VCaP (cell line): Measurements from ENCODE around the gene ACBD6.

ENCODE experiments used
- H3K27ac ChIP-seq: fragments of 450-650 bp; 2 replicates; pipeline ENCODE4 v1.5.1; 2017
- TF ChIP-seq, protein P1 (sequence below): fragments of 450-650 bp; conservative IDR thresholded peaks from 2 replicates; pipeline ENCODE4 v1.5.1; 2017; ENCODE audit warnings: mild to moderate bottlenecking, moderate library complexity

The ACBD6 gene

DNA sequence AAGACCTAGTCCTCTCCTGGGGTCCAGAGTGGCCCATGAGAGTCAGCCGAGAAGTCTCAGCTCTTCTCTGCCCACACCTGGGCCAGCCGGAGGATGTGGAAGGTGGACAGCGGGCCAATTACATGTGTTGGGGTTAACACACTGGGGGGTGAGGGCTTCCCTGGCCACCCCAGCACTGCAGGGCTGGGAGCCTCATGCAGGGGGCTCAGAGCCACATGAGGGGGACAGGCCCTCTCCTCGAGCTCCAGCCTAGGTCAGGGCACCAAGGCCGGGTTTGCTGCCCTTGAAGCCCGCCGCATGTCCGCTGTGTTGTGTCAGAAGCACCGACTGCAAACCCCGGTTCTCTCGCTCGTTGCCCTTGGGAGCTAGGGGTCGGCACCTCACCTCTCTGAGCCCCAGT is 241.8 kb downstream of the ACBD6 start:
- TF ChIP-seq, protein P1, sequence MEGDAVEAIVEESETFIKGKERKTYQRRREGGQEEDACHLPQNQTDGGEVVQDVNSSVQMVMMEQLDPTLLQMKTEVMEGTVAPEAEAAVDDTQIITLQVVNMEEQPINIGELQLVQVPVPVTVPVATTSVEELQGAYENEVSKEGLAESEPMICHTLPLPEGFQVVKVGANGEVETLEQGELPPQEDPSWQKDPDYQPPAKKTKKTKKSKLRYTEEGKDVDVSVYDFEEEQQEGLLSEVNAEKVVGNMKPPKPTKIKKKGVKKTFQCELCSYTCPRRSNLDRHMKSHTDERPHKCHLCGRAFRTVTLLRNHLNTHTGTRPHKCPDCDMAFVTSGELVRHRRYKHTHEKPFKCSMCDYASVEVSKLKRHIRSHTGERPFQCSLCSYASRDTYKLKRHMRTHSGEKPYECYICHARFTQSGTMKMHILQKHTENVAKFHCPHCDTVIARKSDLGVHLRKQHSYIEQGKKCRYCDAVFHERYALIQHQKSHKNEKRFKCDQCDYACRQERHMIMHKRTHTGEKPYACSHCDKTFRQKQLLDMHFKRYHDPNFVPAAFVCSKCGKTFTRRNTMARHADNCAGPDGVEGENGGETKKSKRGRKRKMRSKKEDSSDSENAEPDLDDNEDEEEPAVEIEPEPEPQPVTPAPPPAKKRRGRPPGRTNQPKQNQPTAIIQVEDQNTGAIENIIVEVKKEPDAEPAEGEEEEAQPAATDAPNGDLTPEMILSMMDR = no peak
- no peak overlapping the region for H3K27ac ChIP-seq

DNA sequence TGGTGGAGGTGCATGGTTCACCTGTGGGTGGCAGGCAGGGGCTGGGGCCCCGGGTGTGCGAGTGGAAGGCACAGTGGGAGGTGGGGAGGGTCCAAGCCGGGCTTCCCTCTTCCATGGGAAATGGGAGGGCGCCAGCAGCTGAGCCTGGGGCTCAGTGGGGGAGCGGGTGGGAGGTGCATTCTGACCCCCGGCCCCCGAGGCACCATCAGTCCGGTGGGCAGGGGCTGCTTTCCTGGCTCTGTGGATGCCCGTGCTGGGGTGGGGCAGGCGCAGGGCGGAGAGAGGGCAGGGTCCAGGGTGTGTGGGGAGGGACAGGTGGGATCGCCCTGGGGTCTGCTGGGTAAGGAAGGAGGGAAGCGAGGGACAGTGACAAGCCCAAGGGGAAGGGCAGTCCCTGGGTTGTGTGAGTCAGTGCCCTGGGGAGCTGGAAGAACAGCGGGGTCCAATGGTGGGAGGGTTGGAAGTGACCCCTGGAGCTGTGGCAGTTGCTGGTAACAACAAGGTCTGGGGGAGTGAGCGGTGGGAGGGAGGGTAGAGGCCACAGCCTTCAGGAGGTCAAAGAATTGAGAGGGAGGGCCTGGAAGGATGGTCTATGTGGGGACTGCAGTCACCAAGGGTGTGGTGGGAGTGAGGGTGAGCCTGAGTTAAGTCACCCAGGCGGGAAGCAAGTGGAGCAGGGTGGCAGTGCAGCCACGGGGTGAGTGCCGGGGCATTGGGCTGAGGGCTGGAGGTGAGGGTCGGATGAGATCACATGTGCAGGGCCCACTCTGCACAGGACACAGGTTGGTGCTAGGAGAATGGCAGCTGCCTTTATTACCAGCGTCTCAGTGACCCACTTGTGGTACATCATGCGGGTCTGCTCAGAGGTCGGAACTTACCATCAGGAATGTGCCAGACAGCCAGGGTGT is 242.7 kb downstream of the ACBD6 start:
- no peak overlapping the region for H3K27ac ChIP-seq
- TF ChIP-seq, protein P1 = no peak

DNA sequence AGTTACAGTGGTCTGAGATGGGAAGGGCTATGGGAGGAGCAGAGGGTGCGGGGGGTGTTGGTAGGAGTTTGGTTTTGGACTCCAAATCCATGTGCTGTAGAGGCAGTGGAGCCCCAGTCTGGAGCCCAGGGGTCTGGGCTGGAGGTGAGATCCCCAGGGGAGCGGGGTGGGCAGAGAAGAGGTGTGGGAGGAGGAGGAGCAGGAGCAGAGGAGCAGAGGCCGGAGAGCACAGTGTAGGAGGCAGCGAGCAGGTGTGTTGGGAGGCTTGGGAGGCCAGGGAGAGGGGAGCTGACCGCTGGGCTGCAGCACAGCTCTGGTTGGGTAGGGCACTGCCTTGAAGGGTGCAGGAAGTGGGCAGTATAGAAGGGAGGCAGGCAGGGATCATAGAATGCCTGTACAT is 243.4 kb downstream of the ACBD6 start:
- TF ChIP-seq, protein P1 = no peak
- no peak overlapping the region for H3K27ac ChIP-seq

DNA sequence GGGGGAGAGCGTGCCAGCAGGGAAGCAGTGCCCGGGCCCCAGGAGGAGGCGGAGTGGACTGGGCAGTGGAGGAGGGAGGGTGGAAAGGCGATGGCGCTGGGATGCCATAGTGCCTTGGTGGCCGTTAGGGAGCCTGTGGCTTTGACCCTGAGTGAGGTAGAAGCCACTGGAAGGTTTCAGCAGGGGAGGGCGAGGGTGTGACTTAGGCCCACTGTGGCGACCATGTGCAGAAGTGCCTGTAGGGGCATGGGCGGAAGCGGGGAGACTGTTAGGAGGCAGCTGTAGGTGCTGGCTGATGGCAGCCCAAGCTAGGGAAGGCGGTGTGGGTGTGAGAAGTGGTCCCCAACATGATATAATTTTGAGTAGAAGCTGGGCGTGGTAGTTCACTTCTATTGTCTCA is 244.1 kb downstream of the ACBD6 start:
- TF ChIP-seq, protein P1 = no peak
- no peak overlapping the region for H3K27ac ChIP-seq

DNA sequence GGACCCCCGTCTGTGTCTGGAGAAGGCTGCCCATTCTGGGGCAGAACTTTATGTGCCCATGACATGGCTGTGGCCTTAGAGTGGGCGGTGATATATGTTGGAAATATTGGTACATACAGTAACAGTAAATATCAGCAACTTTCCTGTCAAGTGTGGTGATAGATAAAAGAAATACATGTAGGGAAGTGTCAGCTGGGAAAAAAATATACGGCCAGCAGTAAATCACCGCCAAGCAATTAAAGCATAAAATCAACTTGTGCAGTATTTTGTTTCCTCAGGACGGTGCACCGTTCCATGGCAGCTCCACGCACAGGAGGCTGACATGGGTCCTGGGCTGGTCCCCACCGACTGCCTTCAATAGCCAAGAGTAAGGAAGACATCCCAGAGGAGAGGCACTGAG is 244.9 kb downstream of the ACBD6 start:
- H3K27ac ChIP-seq = no peak overlapping the region
- TF ChIP-seq, protein P1 = no peak

DNA sequence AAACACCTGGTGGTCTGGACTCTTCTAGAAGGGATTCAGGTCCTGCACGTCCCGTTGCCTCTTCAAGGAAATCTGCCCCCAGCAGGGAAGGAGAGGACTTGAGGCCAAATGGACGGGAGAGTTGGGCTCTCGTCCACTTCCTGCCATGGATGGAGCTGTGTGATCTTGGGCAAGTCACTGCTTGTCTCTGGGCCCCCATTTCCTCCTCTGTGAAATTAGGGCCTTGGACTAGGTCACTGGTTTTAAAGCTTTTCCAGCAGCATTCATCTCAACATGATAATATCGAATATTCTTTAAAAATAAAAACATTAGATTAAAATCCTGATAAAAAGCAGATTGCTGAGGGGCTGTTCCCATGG is 245.4 kb downstream of the ACBD6 start:
- TF ChIP-seq, protein P1 = no peak
- H3K27ac ChIP-seq = no peak overlapping the region

DNA sequence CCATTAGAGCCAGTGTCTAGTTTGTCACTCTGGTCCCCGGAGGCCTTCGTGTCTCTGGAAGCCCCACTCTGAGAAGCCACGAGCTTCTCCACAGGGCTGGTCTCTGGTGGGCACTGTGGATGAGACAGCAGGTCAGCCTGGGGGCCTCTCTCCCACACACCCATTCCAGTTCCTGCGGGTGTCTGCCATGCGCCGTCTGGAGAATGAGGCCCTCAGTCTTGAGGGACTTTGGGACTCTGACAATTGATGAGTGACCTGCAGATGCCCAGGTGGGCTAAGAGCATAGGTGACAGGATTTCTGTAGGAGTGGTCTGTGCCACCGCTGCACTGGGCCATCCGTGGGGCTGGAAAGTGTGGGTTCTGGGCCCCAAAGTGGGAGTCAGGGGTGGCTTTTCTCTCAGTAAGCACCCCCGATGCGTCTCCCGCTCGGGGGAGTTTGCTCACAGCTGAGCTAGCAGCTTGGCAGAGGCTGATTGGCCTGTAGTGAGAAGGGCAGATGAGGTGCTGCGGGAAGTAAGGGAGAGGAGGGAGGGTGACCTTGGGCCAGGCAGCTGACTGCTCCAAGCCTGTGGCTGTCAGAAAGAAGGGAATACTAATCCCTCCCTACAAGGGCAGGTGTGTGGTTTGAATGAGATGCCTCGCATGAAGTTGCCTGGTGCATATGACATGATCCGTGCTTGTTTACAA is 245.9 kb downstream of the ACBD6 start:
- TF ChIP-seq, protein P1 = no peak
- no peak overlapping the region for H3K27ac ChIP-seq
